ENCODE data around the gene HHAT.
"Not testable (repeated sequence)": the region's sequence is repeated elsewhere in the genome, so short reads cannot be mapped to it uniquely, and the experiment has no call there.

HHAT gene

GRCh38 chr1:210335001-210335400, 6.3 kb downstream of the HHAT start:
- H3K4me1 ChIP-seq (ENCODE audit: control insufficient read depth, insufficient read depth, low read length) = peaks cover 2% of the 10 kb centered on the region; the same call in 1 of the 2 replicates

GRCh38 chr1:210336362-210336761, 7.7 kb downstream of the HHAT start:
- no peak overlapping the region for H3K4me3 ChIP-seq (ENCODE audit: low read depth, low read length)
- no peak overlapping the region for H3K9ac ChIP-seq (ENCODE audit: low read length)
- no peaks in the 10 kb centered on the region for H3K36me3 ChIP-seq (ENCODE audit: control insufficient read depth, insufficient read depth, low read length)
- no peaks in the 10 kb centered on the region for H3K9me3 ChIP-seq (ENCODE audit: control insufficient read depth, insufficient read depth, low read depth, low read length)
- H3K4me1 ChIP-seq (ENCODE audit: control insufficient read depth, insufficient read depth, low read length) = no peaks in the 10 kb centered on the region
- H3K27me3 ChIP-seq (ENCODE audit: control insufficient read depth, insufficient read depth, low read length) = peaks cover 34% of the 10 kb centered on the region
- no peak overlapping the region for H3K27ac ChIP-seq (ENCODE audit: low read depth, low read length)

More at GRCh38 chr1:210335001-210335400, 6.3 kb downstream of the HHAT start:
- no peak overlapping the region for H3K27ac ChIP-seq (ENCODE audit: low read depth, low read length)
- H3K9ac ChIP-seq (ENCODE audit: low read length) = no peak overlapping the region
- H3K9me3 ChIP-seq (ENCODE audit: control insufficient read depth, insufficient read depth, low read depth, low read length) = no peaks in the 10 kb centered on the region
- peaks cover 48% of the 10 kb centered on the region for H3K27me3 ChIP-seq (ENCODE audit: control insufficient read depth, insufficient read depth, low read length)
- no peak overlapping the region for H3K4me3 ChIP-seq (ENCODE audit: low read depth, low read length)
- H3K36me3 ChIP-seq (ENCODE audit: control insufficient read depth, insufficient read depth, low read length) = no peaks in the 10 kb centered on the region

- no peaks in the 10 kb centered on the region for H3K4me1 ChIP-seq (ENCODE audit: control insufficient read depth, insufficient read depth, low read length)
These were observed 10.8 kb downstream of the HHAT start for GRCh38 chr1:210339500-210339899.

DNA sequence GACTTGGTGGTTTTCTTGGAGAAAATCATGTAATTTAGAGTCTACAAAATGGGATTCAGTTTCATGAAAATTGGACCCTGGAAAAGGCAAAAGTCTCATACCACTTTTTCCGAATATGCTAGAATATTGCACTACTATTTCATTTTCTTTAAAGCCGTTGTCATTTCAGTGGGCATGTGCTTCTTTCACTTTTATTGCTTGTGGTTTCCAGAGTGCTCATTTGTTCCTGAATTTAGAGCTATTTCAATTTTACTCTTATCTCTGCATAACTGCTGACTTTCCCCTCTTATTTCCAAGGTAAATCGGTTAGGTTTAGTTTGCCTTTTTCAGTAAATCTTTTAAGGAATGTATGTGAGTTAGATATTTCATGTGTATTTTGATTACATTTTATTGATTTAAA, 11.6 kb downstream of the HHAT start:
- Histone ChIP-seq H3K9ac (ENCODE audit: low read length) (no peak overlapping the region), H3K27ac (ENCODE audit: low read depth, low read length) (no peak overlapping the region), H3K4me1 (ENCODE audit: control insufficient read depth, insufficient read depth, low read length) (0 out of 2 replicates have a peak, but pooled peaks cover 2% of the 10 kb centered on the region), H3K36me3 (ENCODE audit: control insufficient read depth, insufficient read depth, low read length) (no peaks in the 10 kb centered on the region), H3K27me3 (ENCODE audit: control insufficient read depth, insufficient read depth, low read length) (peaks cover 4% of the 10 kb centered on the region; the same call in 1 of the 2 replicates), H3K4me3 (ENCODE audit: low read depth, low read length) (no peak overlapping the region), H3K9me3 (ENCODE audit: control insufficient read depth, insufficient read depth, low read depth, low read length) (no peaks in the 10 kb centered on the region)

More at GRCh38 chr1:210339500-210339899, 10.8 kb downstream of the HHAT start:
- Histone ChIP-seq H3K4me3 (ENCODE audit: low read depth, low read length) (no peak overlapping the region), H3K9me3 (ENCODE audit: control insufficient read depth, insufficient read depth, low read depth, low read length) (no peaks in the 10 kb centered on the region), H3K27me3 (ENCODE audit: control insufficient read depth, insufficient read depth, low read length) (peaks cover 4% of the 10 kb centered on the region; the same call in 1 of the 2 replicates), H3K9ac (ENCODE audit: low read length) (no peak overlapping the region), H3K36me3 (ENCODE audit: control insufficient read depth, insufficient read depth, low read length) (no peaks in the 10 kb centered on the region), H3K27ac (ENCODE audit: low read depth, low read length) (no peak overlapping the region)

DNA sequence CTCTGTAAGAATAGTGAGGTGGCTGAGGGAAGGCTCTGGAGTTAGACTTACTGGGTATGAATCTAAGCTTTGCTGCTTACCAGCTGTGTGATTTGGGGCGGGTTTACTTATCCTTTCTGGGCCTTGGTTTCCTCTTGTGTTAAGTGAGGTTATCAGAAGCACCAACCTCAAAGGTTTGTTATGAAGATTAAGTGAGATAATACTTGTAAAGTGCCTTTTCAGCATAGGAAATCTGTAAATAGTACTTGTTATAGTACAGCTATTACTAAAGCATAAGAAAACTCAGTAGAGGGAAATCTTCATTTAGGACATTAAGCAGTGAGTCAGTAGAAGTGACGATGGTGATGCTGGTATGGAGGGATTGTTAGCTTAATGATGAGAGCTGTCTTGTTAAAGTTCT, 12.1 kb downstream of the HHAT start:
- no peaks in the 10 kb centered on the region for H3K9me3 ChIP-seq (ENCODE audit: control insufficient read depth, insufficient read depth, low read depth, low read length)
- no peak overlapping the region for H3K9ac ChIP-seq (ENCODE audit: low read length)
- H3K27ac ChIP-seq (ENCODE audit: low read depth, low read length) = no peak overlapping the region
- H3K36me3 ChIP-seq (ENCODE audit: control insufficient read depth, insufficient read depth, low read length) = no peaks in the 10 kb centered on the region
- H3K4me3 ChIP-seq (ENCODE audit: low read depth, low read length) = no peak overlapping the region
- 0 out of 2 replicates have a peak, but pooled peaks cover 2% of the 10 kb centered on the region for H3K4me1 ChIP-seq (ENCODE audit: control insufficient read depth, insufficient read depth, low read length)
- no peaks in the 10 kb centered on the region; the same call in 1 of the 2 replicates for H3K27me3 ChIP-seq (ENCODE audit: control insufficient read depth, insufficient read depth, low read length)

DNA sequence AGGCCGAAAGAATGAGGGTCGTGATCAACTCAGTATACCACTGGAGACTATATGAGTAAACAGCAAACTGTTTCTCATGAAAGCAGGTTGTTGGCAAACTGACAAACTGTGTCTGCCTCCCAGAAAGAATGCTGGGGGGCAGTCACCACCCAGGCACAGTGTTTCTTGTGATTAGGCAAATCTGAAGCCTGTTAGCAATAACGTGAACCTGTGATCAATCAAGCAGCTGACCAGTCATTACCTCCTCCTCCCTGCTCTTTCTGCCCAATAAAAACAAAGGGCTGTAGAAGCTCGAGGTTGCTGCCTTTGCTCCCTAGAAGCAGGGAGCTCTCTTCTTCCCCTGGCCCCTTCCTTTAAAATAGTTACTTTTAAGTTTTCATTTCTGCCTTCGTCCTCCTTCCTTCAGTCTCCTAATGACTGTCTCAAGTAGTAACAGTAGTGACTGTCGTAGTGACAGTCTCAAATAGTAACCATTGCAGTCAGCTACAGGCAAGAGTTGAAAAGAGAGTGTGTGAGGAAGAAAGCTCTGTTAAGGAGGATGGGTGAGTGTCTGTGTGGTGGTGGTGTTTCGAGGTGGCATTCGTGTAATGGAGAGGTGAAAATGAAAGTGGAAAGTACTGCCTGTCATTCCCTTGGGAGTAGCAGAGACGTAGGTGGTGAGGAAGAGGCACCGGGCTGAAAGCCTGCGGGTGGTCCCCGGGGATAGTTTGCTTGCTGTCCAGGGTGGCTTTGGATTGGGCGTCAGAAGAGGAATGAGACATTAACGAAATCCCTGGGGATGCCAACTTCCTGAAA, 14.5 kb downstream of the HHAT start:
- no peak overlapping the region for H3K4me3 ChIP-seq (ENCODE audit: low read depth, low read length)
- 0 out of 2 replicates have a peak, but pooled peaks cover 2% of the 10 kb centered on the region for H3K4me1 ChIP-seq (ENCODE audit: control insufficient read depth, insufficient read depth, low read length)
- no peak overlapping the region for H3K9ac ChIP-seq (ENCODE audit: low read length)

GRCh38 chr1:210344706-210345105, 16.0 kb downstream of the HHAT start:
- no peak overlapping the region for H3K27ac ChIP-seq (ENCODE audit: low read depth, low read length)
- no peak overlapping the region for H3K4me3 ChIP-seq (ENCODE audit: low read depth, low read length)
- H3K4me1 ChIP-seq (ENCODE audit: control insufficient read depth, insufficient read depth, low read length) = 0 out of 2 replicates have a peak, but pooled peaks cover 2% of the 10 kb centered on the region

More for the DNA sequence above, 14.5 kb downstream of the HHAT start:
- Histone ChIP-seq H3K27me3 (ENCODE audit: control insufficient read depth, insufficient read depth, low read length) (no peaks in the 10 kb centered on the region), H3K27ac (ENCODE audit: low read depth, low read length) (no peak overlapping the region), H3K36me3 (ENCODE audit: control insufficient read depth, insufficient read depth, low read length) (no peaks in the 10 kb centered on the region), H3K9me3 (ENCODE audit: control insufficient read depth, insufficient read depth, low read depth, low read length) (no peaks in the 10 kb centered on the region)

DNA sequence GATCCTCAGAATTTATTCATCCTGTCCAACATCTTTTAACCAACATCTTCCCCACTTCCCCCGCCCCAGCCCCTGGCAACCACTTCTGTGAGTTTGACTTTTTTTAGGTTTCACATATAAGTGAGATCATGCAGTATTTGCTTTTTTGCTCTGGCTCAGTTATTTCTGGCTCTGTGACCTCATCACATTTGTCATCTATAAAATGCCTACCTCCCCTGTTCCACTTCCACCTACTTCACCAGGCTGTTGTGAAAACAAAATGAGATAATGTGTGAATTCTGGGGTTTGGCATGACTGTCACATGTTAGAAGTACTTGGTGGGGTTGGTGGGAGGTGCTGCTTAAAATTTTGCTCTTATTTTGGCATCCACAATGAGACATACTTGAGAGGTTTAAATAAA, 18.4 kb downstream of the HHAT start:
- Histone ChIP-seq H3K9me3 (ENCODE audit: control insufficient read depth, insufficient read depth, low read depth, low read length) (no peaks in the 10 kb centered on the region), H3K4me1 (ENCODE audit: control insufficient read depth, insufficient read depth, low read length) (0 out of 2 replicates have a peak, but pooled peaks cover 2% of the 10 kb centered on the region), H3K9ac (ENCODE audit: low read length) (no peak overlapping the region), H3K36me3 (ENCODE audit: control insufficient read depth, insufficient read depth, low read length) (no peaks in the 10 kb centered on the region), H3K27me3 (ENCODE audit: control insufficient read depth, insufficient read depth, low read length) (no peaks in the 10 kb centered on the region), H3K27ac (ENCODE audit: low read depth, low read length) (no peak overlapping the region), H3K4me3 (ENCODE audit: low read depth, low read length) (no peak overlapping the region)

More at GRCh38 chr1:210344706-210345105, 16.0 kb downstream of the HHAT start:
- H3K27me3 ChIP-seq (ENCODE audit: control insufficient read depth, insufficient read depth, low read length) = no peaks in the 10 kb centered on the region
- H3K9ac ChIP-seq (ENCODE audit: low read length) = no peak overlapping the region
- H3K9me3 ChIP-seq (ENCODE audit: control insufficient read depth, insufficient read depth, low read depth, low read length) = no peaks in the 10 kb centered on the region
- no peaks in the 10 kb centered on the region for H3K36me3 ChIP-seq (ENCODE audit: control insufficient read depth, insufficient read depth, low read length)

GRCh38 chr1:210351496-210351895, 22.8 kb downstream of the HHAT start:
- Histone ChIP-seq H3K4me3 (ENCODE audit: low read depth, low read length) (no peak overlapping the region), H3K36me3 (ENCODE audit: control insufficient read depth, insufficient read depth, low read length) (no peaks in the 10 kb centered on the region), H3K9me3 (ENCODE audit: control insufficient read depth, insufficient read depth, low read depth, low read length) (no peaks in the 10 kb centered on the region), H3K27ac (ENCODE audit: low read depth, low read length) (no peak overlapping the region), H3K4me1 (ENCODE audit: control insufficient read depth, insufficient read depth, low read length) (no peaks in the 10 kb centered on the region), H3K9ac (ENCODE audit: low read length) (no peak overlapping the region), H3K27me3 (ENCODE audit: control insufficient read depth, insufficient read depth, low read length) (no peaks in the 10 kb centered on the region)

DNA sequence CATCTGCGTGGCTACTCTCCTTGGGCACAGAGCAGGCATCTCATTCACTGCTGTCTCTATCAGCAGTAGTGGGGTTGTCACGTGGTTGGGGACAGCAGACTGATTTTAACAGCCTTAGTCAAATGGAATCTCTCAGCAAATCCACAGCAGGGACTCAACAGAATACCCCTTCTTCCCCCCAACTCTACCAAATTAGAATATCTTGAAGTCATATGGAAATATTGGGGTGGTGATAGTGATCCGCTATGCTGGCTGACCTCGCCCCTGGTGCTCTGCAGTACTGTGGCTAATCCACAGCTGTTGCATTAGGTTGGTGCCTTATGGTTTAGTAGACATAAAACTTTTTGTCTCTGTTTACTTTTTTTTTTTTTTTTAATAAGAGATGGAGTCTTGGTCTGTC, 23.9 kb downstream of the HHAT start:
- Histone ChIP-seq H3K27me3 (ENCODE audit: control insufficient read depth, insufficient read depth, low read length) (no peaks in the 10 kb centered on the region), H3K4me3 (ENCODE audit: low read depth, low read length) (no peak overlapping the region), H3K27ac (ENCODE audit: low read depth, low read length) (no peak overlapping the region)

DNA sequence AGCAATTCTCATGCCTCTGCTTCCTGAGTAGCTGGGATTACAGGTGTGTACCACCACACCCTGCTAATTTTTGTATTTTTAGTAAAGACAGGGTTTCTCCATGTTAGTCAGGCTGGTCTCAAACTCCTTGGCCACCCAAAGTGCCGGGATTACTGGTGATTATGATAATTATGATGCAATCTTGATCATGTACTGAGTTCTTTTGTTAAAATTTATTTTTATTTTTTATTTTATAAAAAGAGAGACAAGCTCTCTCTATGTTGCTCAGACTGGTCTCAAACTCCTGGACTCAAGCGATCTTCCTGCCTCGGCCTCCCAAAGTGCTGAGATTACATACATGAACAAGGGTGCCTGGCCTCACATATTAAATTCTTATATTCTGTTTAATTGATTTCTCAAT, 25.6 kb downstream of the HHAT start:
- not testable (repeated sequence) for H3K27me3 ChIP-seq (ENCODE audit: control insufficient read depth, insufficient read depth, low read length); H3K9ac ChIP-seq (ENCODE audit: low read length); H3K36me3 ChIP-seq (ENCODE audit: control insufficient read depth, insufficient read depth, low read length); H3K4me3 ChIP-seq (ENCODE audit: low read depth, low read length); H3K27ac ChIP-seq (ENCODE audit: low read depth, low read length); H3K9me3 ChIP-seq (ENCODE audit: control insufficient read depth, insufficient read depth, low read depth, low read length)
- peaks cover 16% of the 10 kb centered on the region for H3K4me1 ChIP-seq (ENCODE audit: control insufficient read depth, insufficient read depth, low read length)

More for the DNA sequence above, 23.9 kb downstream of the HHAT start:
- no peaks in the 10 kb centered on the region for H3K36me3 ChIP-seq (ENCODE audit: control insufficient read depth, insufficient read depth, low read length)
- H3K4me1 ChIP-seq (ENCODE audit: control insufficient read depth, insufficient read depth, low read length) = no peaks in the 10 kb centered on the region
- no peaks in the 10 kb centered on the region for H3K9me3 ChIP-seq (ENCODE audit: control insufficient read depth, insufficient read depth, low read depth, low read length)
- H3K9ac ChIP-seq (ENCODE audit: low read length) = no peak overlapping the region
